T-helper 17 cell (primary cell): ENCODE data around the gene TKT. TPM values are rescaled to one million over a fixed set of nuclear protein-coding genes. Genes with fewer than 3 reads are reported as not detected.
"Not testable (repeated sequence)": the region's sequence is repeated elsewhere in the genome, so short reads cannot be mapped to it uniquely, and the experiment has no call there.

Source experiments
- ATAC-seq: fragments of 150-1000 bp; cut with Tn5 transposase; 2 replicates; pipeline ENCODE4 v1.10.0; 2021; ENCODE audit warnings: mild to moderate bottlenecking, moderate library complexity
- DNase-seq, 3 donors: peaks; one replicate each; pipeline versions ENCODE4 v3.0.0 to v3.0.0-alpha.2; 2020 to 2021
- H3K9me3 ChIP-seq: one replicate; pipeline ENCODE4 v1.7.0; 2013; ENCODE audit warnings: low read length, mild to moderate bottlenecking; ENCODE audit not compliant: control insufficient read depth, poor library complexity, severe bottlenecking
- H3K27ac Mint-ChIP-seq: one replicate; pipeline ENCODE4 v1.8.0; 2022; ENCODE audit warnings: mild to moderate bottlenecking, moderate library complexity, mixed read lengths
- H3K27me3 Mint-ChIP-seq: one replicate; pipeline ENCODE4 v1.8.0; 2022; ENCODE audit warnings: mixed read lengths
- H3K36me3 Mint-ChIP-seq: one replicate; pipeline ENCODE4 v1.8.0; 2022; ENCODE audit warnings: low read depth, mixed read lengths
- H3K4me1 Mint-ChIP-seq: one replicate; pipeline ENCODE4 v1.8.0; 2022; ENCODE audit warnings: mild to moderate bottlenecking, mixed read lengths
- H3K4me3 Mint-ChIP-seq: one replicate; pipeline ENCODE4 v1.8.0; 2022; ENCODE audit warnings: mild to moderate bottlenecking, moderate library complexity, mixed read lengths
- total RNA-seq, 4 donors: library from RNA in 2 of 4; stranded (reverse) in 2 of 4; gene quantifications; one replicate each; pipeline ENCODE4 v1.2.3 and lab custom pipeline; 2022 to 2026

The TKT gene
- total RNA-seq, 2 donors from 2014 or later: 105 to 109 TPM

DNA sequence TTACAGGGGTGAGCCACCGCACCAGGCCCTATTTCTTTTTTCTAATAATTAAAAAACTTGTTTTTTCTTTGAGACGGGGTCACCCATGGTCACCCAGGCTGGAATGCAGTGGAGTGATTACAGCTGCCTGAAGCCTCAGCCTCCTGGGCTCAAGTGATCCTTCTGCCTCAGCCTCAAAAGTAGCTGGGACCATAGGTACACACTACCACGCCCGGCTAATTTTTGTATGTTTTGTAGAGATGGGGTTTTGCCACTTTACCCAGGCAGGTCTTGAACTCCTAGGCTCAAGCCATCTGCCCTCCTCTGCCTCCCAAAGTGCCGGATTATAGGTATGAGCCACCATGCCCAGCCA, 858 bp upstream of the TKT start:
- Mint-ChIP-seq H3K4me1 (peaks cover 20% of the 10 kb centered on the region), H3K27me3 (no peaks in the 10 kb centered on the region), H3K36me3 (no peaks in the 10 kb centered on the region), H3K4me3 (peak overlapping the region; percentile 94), H3K27ac (peak overlapping the region; percentile 34)
- ATAC-seq: no peak
- H3K9me3 ChIP-seq: no peaks in the 10 kb centered on the region
- no peak for DNase-seq

- H3K4me1 Mint-ChIP-seq: peaks cover 25% of the 10 kb centered on the region
- H3K36me3 Mint-ChIP-seq: no peaks in the 10 kb centered on the region
- H3K27me3 Mint-ChIP-seq: no peaks in the 10 kb centered on the region
- H3K4me3 Mint-ChIP-seq: peak overlapping the region; percentile 94
- no peaks in the 10 kb centered on the region for H3K9me3 ChIP-seq
- DNase-seq (peak in 2 of 3 donors; percentile 23 to 47), ATAC-seq (peak; percentile 65)
- H3K27ac Mint-ChIP-seq: peak overlapping the region; percentile 67
These were observed 423 bp downstream of the TKT start for GRCh38 chr3:53255423-53255774.

DNA sequence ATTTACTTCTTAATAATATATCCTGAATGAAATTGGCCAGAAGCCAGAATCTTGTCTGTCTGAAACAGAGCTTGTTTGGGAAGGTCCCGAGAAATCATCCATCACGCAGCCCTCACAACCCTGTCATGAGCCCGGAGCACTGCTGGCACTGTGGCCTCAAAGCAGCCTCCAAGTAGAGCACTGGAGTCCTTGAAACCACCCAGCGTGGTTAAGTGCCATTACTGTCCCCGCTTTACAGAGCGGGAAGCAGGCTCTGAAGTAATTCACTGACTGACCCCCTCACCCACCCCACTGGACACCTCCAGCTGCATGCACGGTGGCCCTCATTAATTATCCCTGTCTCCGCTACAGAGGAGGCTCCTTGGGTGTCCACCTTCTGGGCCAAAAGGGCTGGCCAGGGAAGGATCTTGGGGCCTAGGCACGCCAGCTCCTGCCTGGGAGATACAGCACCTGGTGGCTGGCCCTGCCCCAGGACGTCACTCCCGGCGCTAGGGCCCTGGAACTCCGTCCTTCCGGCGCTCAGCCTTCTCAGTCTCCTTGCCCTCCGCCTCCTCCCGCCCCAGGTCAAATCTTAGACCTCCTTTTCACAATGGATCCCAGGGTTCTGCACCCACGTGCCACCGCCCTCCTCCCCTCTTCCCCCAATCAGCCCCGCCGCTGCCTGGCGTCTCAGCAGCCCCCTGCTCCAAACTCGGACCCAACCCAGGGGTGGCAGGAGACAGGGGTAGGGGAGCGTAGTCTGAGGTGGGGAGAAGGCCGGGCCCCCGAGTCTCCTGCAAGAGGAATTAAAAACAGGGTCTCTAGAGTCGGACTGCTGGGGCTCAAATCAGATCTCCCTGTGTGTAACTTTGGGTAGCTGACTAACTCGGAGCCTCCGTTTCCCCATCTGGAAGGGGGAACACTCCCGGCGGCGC, 1.1 kb downstream of the TKT start:
- ATAC-seq: peak; percentile 46
- Mint-ChIP-seq H3K4me3 (peak overlapping the region; percentile 94), H3K36me3 (no peaks in the 10 kb centered on the region), H3K27me3 (no peaks in the 10 kb centered on the region), H3K27ac (peak overlapping the region; percentile 67), H3K4me1 (peaks cover 28% of the 10 kb centered on the region)
- H3K9me3 ChIP-seq: no peaks in the 10 kb centered on the region
- peak; percentile 13 to 25 (median 23) for DNase-seq

DNA sequence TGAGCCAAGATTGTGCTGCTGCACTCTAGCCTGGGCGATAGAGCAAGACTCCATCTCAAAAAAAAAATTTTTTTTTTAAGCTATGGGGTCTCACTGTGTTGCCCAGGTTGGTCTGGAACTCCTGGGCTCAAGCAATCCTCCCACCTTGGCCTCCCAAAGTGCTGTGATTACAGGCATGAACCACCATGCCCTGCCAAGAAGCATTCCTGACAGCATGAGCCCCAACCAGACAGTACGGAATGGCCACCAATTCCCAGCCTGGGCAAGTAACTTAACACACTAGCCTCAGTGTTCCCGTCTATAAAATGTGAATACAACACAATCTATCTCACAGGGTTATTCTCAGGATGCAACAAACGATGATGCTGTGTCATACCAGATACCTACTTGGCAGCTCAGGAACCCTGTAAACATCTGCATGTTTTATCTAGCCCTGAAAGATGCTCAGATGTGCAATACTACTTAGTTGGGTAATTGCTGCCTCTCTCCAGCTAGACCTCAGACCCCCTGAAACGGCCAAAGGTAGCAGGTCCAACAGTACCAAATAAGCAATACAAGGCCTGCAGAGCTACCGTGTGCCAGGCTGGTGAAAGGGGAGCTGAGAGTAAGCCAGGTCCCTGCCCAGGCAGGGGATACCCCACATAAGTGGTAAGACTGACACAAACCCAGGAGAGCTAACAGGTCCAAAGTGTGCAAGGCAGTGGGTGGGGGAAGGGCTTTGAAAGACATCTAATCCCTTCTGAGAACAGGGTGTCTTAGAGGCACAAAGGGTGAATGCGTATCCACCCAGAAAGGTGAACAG, 1.9 kb downstream of the TKT start:
- Mint-ChIP-seq H3K36me3 (no peaks in the 10 kb centered on the region), H3K27me3 (no peaks in the 10 kb centered on the region), H3K4me3 (peak overlapping the region; percentile 94), H3K27ac (peak overlapping the region; percentile 67), H3K4me1 (peaks cover 33% of the 10 kb centered on the region)
- DNase-seq (no peak), ATAC-seq (no peak)
- no peaks in the 10 kb centered on the region for H3K9me3 ChIP-seq

DNA sequence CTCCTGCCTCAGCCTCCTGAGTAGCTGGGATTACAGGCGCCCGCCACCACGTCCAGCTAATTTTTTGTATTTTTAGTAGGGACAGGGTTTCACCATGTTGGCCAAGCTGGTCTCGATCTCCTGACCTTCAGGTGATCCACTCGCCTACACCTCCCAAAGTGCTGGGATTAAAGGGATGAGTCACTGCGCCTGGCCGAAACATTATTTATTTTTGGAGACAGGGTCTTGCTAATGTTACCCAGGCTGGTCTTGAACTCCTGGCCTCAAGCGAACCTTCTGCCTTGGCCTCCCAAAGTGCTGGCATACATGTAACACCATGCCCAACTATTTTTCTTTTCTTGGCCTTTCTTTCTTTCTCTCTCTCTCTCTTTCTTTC, 2.9 kb downstream of the TKT start:
- H3K4me1 Mint-ChIP-seq: peaks cover 35% of the 10 kb centered on the region
- ATAC-seq, H3K9me3 ChIP-seq, H3K36me3 Mint-ChIP-seq, DNase-seq, H3K27me3 Mint-ChIP-seq: not testable (repeated sequence)
- peak overlapping the region; percentile 70 for H3K4me3 Mint-ChIP-seq
- H3K27ac Mint-ChIP-seq: peak overlapping the region; percentile 41

GRCh38 chr3:53252096-53252946, 3.5 kb downstream of the TKT start:
- H3K4me3 Mint-ChIP-seq: no peak overlapping the region
- no peaks in the 10 kb centered on the region for H3K36me3 Mint-ChIP-seq
- no peaks in the 10 kb centered on the region for H3K9me3 ChIP-seq
- ATAC-seq (no peak), DNase-seq (no peak)
- peaks cover 39% of the 10 kb centered on the region for H3K4me1 Mint-ChIP-seq
- peak overlapping the region; percentile 41 for H3K27ac Mint-ChIP-seq
- no peaks in the 10 kb centered on the region for H3K27me3 Mint-ChIP-seq

GRCh38 chr3:53250881-53251605, 4.8 kb downstream of the TKT start:
- no peak for DNase-seq
- Mint-ChIP-seq H3K4me3 (no peak overlapping the region), H3K27ac (no peak overlapping the region), H3K4me1 (peaks cover 39% of the 10 kb centered on the region), H3K27me3 (no peaks in the 10 kb centered on the region), H3K36me3 (no peaks in the 10 kb centered on the region)
- no peak for ATAC-seq
- H3K9me3 ChIP-seq: no peaks in the 10 kb centered on the region

- Mint-ChIP-seq H3K27me3 (no peaks in the 10 kb centered on the region), H3K36me3 (no peaks in the 10 kb centered on the region), H3K4me3 (no peak overlapping the region), H3K4me1 (peaks cover 39% of the 10 kb centered on the region), H3K27ac (no peak overlapping the region)
- ATAC-seq (no peak), DNase-seq (no peak)
- no peaks in the 10 kb centered on the region for H3K9me3 ChIP-seq
These were observed 5.4 kb downstream of the TKT start for GRCh38 chr3:53250453-53250852.

DNA sequence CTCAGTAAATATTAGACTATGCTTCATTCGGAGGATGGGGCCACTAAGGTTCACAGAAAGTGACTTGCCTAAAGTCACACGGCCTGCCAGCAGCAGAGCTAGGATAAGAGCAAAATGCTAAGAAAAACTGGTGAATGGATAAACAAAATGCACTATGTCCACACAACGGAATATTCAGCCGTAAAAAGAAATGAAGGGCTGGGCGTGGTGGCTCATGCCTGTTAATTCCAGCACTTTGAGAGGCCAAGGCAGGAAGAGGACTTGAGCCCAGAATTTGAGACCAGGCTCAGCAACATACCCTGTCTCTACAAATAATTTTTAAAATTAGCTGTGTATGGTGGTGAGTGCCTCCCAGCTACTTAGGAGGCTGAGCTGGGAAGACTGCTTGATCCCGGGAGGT, 7.7 kb downstream of the TKT start:
- Mint-ChIP-seq H3K36me3 (no peaks in the 10 kb centered on the region), H3K27ac (no peak overlapping the region), H3K4me1 (peaks cover 29% of the 10 kb centered on the region), H3K27me3 (no peaks in the 10 kb centered on the region), H3K4me3 (no peak overlapping the region)
- no peak for DNase-seq
- H3K9me3 ChIP-seq: no peaks in the 10 kb centered on the region
- ATAC-seq: no peak

DNA sequence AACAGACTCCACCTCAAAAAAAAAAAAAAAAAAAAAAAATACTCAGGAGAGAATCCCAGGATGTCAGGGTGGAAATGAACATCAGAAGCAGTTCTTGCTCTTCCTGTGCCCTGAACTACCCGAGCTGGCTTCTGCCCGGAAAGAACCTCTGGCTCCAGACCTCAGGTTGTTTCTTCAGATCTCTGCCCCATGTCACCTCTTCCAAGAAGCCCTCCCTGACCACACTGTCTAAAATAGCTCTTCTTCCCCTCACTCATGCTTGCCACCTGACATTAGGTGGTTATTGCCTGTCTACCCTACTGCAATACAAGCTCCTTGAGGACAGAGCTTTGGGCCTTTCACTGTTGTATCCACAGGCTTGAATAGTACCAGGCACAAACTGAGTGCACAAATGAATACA, 8.2 kb downstream of the TKT start:
- H3K27me3 Mint-ChIP-seq: no peaks in the 10 kb centered on the region
- H3K27ac Mint-ChIP-seq: no peak overlapping the region
- no peaks in the 10 kb centered on the region for H3K9me3 ChIP-seq
- ATAC-seq (no peak), DNase-seq (no peak)
- peaks cover 27% of the 10 kb centered on the region for H3K4me1 Mint-ChIP-seq
- H3K36me3 Mint-ChIP-seq: no peaks in the 10 kb centered on the region
- H3K4me3 Mint-ChIP-seq: no peak overlapping the region

- no peak for DNase-seq
- H3K9me3 ChIP-seq: no peaks in the 10 kb centered on the region
- Mint-ChIP-seq H3K4me1 (peaks cover 10% of the 10 kb centered on the region), H3K36me3 (no peaks in the 10 kb centered on the region), H3K27ac (peak overlapping the region; percentile 67), H3K27me3 (no peaks in the 10 kb centered on the region), H3K4me3 (no peak overlapping the region)
- no peak for ATAC-seq
These were observed 11.6 kb downstream of the TKT start for GRCh38 chr3:53244271-53244670.

- ATAC-seq (no peak), DNase-seq (no peak)
- H3K36me3 Mint-ChIP-seq: no peaks in the 10 kb centered on the region
- no peaks in the 10 kb centered on the region for H3K9me3 ChIP-seq
- peaks cover 10% of the 10 kb centered on the region for H3K4me1 Mint-ChIP-seq
- no peaks in the 10 kb centered on the region for H3K27me3 Mint-ChIP-seq
- H3K27ac Mint-ChIP-seq: peak overlapping the region; percentile 67
- H3K4me3 Mint-ChIP-seq: no peak overlapping the region
These were observed 12.0 kb downstream of the TKT start for GRCh38 chr3:53243785-53244184.
